Hepatic stellate cell (primary cell): Measurements from ENCODE around the gene SDHA.
"Not testable (repeated sequence)": the region's sequence is repeated elsewhere in the genome, so short reads cannot be mapped to it uniquely, and the experiment has no call there.

Experiments
- DNase-seq: peaks from one replicate; pipeline ENCODE4 v3.0.0; 2011; ENCODE audit warnings: low spot score

SDHA gene

GRCh38 chr5:198516-199196 is 19.5 kb upstream of the SDHA start:
- no peak for DNase-seq

GRCh38 chr5:199197-199949 is 18.7 kb upstream of the SDHA start:
- DNase-seq: no peak

- no peak for DNase-seq
Observed at GRCh38 chr5:199950-200645, 18.0 kb upstream of the SDHA start.

- no peak for DNase-seq
Observed at GRCh38 chr5:200985-201384, 17.1 kb upstream of the SDHA start.

- DNase-seq: no peak
Observed at GRCh38 chr5:201672-202071, 16.4 kb upstream of the SDHA start.

- DNase-seq: no peak
Observed at GRCh38 chr5:203246-203930, 14.7 kb upstream of the SDHA start.

- no peak for DNase-seq
Observed at GRCh38 chr5:204001-204400, 14.1 kb upstream of the SDHA start.

- no peak for DNase-seq
Observed at GRCh38 chr5:204462-204861, 13.7 kb upstream of the SDHA start.

- no peak for DNase-seq
Observed at GRCh38 chr5:204966-205670, 13.0 kb upstream of the SDHA start.

- no peak for DNase-seq
Observed at GRCh38 chr5:206406-206805, 11.7 kb upstream of the SDHA start.

- no peak for DNase-seq
Observed at GRCh38 chr5:206927-207536, 11.1 kb upstream of the SDHA start.

- DNase-seq: no peak
Observed at GRCh38 chr5:207599-207998, 10.5 kb upstream of the SDHA start.

GRCh38 chr5:208449-209114 is 9.5 kb upstream of the SDHA start:
- DNase-seq: no peak

- no peak for DNase-seq
Observed at GRCh38 chr5:213803-214395, 4.2 kb upstream of the SDHA start.

- not testable (repeated sequence) for DNase-seq
Observed at GRCh38 chr5:215256-215655, 2.9 kb upstream of the SDHA start.

GRCh38 chr5:216076-216475 is 2.0 kb upstream of the SDHA start:
- DNase-seq: not testable (repeated sequence)

- DNase-seq: no peak
Observed at GRCh38 chr5:218457-219291, 554 bp downstream of the SDHA start.

GRCh38 chr5:219460-219863 is 1.3 kb downstream of the SDHA start:
- DNase-seq: no peak

- no peak for DNase-seq
Observed at GRCh38 chr5:219991-220390, 1.9 kb downstream of the SDHA start.
